Effector memory CD4-positive, alpha-beta T cell (primary cell): ENCODE data around the gene CDK13.
"Not testable (repeated sequence)": the region's sequence is repeated elsewhere in the genome, so short reads cannot be mapped to it uniquely, and the experiment has no call there.

Source experiments
- DNase-seq, 3 donors: peaks; one replicate each; pipeline ENCODE4 v3.0.0-alpha.2; 2020
- H3K27ac ChIP-seq: 2 replicates; pipeline ENCODE4 v1.7.0; 2013; ENCODE audit warnings: mild to moderate bottlenecking, low read length, moderate library complexity; ENCODE audit not compliant: insufficient read depth, poor library complexity, severe bottlenecking
- H3K27me3 ChIP-seq: replicated peaks from 2 replicates; pipeline ENCODE4 v1.7.0; 2013; ENCODE audit warnings: mild to moderate bottlenecking, low read length; ENCODE audit not compliant: insufficient read depth, control insufficient read depth, poor library complexity, severe bottlenecking
- H3K36me3 ChIP-seq: 2 replicates; pipeline ENCODE4 v1.7.0; 2013; ENCODE audit warnings: mild to moderate bottlenecking, low read length, moderate library complexity; ENCODE audit not compliant: control insufficient read depth, insufficient read depth
- H3K4me1 ChIP-seq: 2 replicates; pipeline ENCODE4 v1.7.0; 2013; ENCODE audit warnings: low read length, mild to moderate bottlenecking; ENCODE audit not compliant: control insufficient read depth, insufficient read depth, poor library complexity, severe bottlenecking
- H3K4me3 ChIP-seq: 2 replicates; pipeline ENCODE4 v1.7.0; 2013; ENCODE audit warnings: low read length, low read depth, mild to moderate bottlenecking; ENCODE audit not compliant: insufficient read depth, poor library complexity, severe bottlenecking
- H3K9me3 ChIP-seq: 2 replicates; pipeline ENCODE4 v1.7.0; 2013; ENCODE audit warnings: mild to moderate bottlenecking, low read length, moderate library complexity; ENCODE audit not compliant: control insufficient read depth
- total RNA-seq, 3 donors: gene quantifications; one replicate each; lab custom pipeline; 2026; lab: John Stamatoyannopoulos, UW

The CDK13 gene
- 217 to 288 (median 245) reads per million in 3 donors for total RNA-seq

DNA sequence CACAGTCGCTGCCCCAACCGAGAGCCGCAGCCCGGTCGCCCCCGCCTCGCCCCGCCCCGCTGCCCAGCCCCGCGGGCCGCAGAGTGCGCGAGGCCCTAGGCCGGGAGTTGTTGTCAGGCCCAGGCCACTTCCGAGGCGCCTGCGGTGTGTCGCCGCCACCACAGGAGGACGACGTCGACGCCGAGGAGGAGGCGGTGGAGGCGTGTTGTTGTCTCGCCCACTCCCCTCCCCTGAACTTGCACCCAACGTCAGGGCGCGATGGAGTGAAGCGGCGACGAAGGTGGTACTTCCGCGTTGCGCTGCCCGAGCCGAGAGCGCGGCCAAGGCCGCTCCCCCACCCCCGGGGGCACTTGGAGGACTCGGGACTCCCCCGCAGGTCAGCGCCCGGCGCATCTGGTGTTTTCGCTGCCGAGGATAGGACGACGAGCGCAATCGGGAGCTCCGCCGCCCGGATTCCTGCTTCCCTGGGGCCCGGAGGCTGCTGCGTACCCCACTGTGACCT, at the start of gene CDK13:
CDK13 (plus strand) TSS at position 286 of the 502 bp plus-strand sequence. CDS start 386 bp downstream, outside the sequence.
- H3K27ac ChIP-seq = peak within 1 kb of the TSS; percentile 98
- DNase-seq = peak; percentile 90 to 93 (median 93)

DNA sequence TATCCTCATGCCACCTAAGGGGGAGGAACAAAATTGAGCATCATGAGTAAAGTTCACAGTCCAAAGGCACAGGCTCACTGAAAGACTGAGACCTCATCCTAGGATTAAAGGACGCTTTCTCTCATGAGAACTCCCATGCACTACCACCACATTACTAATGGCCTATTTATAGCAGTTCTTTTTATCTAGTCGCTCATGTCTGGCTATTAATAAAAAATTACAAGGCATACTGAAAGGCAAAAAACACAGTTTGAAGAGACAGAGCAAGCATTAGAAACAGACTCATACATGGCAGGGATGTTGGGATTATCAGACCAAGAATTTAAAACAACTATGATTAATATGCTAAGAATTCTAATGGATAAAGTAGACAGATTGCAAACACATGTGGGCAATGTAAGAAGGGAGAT, 46.0 kb upstream of the CDK13 start:
- Histone ChIP-seq H3K9me3 (no peaks in the 10 kb centered on the region), H3K4me1 (no peaks in the 10 kb centered on the region), H3K4me3 (no peak overlapping the region), H3K27me3 (no peaks in the 10 kb centered on the region), H3K27ac (no peak overlapping the region), H3K36me3 (no peaks in the 10 kb centered on the region)
- no peak for DNase-seq

More for the DNA sequence above, at the start of gene CDK13:
- Histone ChIP-seq H3K9me3 (no peaks in the 10 kb centered on the region), H3K27me3 (no peaks in the 10 kb centered on the region), H3K4me1 (peaks cover 25% of the 10 kb centered on the region), H3K4me3 (peak within 1 kb of the TSS; percentile 97), H3K36me3 (no peaks in the 10 kb centered on the region)

DNA sequence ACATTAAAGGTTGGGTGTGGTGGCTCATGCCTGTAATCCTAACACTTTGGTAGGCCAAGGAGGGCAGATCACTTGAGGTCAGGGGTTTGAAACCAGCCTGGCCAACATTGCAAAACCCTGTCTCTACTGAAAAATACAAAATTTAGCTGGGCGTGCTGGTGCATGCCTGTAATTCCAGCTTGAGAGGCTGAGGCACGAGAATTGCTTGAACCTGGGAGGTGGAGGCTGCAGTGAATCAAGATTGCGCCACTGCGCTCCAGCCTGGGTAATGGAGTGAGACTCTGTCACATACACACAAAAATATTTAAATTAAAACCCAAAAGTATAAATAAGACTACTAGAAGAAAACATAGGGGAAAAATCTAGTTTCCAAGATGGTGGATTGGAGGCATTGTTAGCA, 41.9 kb upstream of the CDK13 start:
- DNase-seq = no peak
- Histone ChIP-seq H3K27ac (no peak overlapping the region), H3K27me3 (no peaks in the 10 kb centered on the region), H3K36me3 (no peaks in the 10 kb centered on the region), H3K9me3 (no peaks in the 10 kb centered on the region), H3K4me3 (no peak overlapping the region), H3K4me1 (no peaks in the 10 kb centered on the region)

DNA sequence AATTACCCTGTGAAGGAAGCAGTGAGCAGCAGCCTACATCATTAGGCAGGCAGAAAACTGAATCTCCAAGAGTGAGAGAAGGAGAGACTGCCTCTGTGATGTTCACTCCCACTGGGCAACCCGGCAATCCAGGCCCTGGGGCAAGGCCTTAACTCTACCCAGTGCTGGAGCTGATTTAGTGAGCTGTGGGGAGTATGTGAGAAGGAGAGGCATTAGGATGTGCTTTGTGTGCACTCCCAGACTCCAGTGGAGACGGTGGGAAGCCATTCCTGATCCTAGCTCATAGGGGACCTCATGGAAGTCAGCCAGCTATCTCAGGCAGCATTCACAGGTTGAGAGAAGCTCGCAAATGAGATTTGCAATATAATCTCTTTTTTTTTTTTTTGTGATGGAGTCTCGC, 41.1 kb upstream of the CDK13 start:
- Histone ChIP-seq H3K27me3 (no peaks in the 10 kb centered on the region), H3K9me3 (no peaks in the 10 kb centered on the region), H3K36me3 (no peaks in the 10 kb centered on the region), H3K4me3 (no peak overlapping the region), H3K27ac (no peak overlapping the region), H3K4me1 (no peaks in the 10 kb centered on the region)
- no peak for DNase-seq

DNA sequence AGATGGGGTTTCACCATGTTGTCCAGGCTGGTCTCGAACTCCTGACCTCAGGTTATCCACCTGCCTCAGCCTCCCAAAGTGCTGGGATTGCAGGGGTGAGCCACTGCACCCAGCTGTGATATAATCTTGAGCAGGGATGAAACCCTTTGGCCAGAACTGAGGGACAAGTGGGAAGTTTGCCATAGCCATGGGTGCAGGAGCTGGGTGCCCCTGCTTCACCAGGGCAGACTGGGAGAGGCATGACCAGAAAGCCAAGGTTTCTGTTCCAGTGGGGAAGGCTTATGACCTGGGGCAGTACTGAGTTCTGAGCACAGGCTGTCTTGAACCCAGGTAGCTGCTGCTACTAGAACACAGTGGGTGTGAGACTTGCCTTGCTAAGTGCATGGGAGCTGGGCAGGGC, 40.5 kb upstream of the CDK13 start:
- Histone ChIP-seq H3K27me3 (no peaks in the 10 kb centered on the region), H3K36me3 (no peaks in the 10 kb centered on the region), H3K9me3 (no peaks in the 10 kb centered on the region), H3K4me3 (no peak overlapping the region), H3K27ac (no peak overlapping the region), H3K4me1 (no peaks in the 10 kb centered on the region)
- DNase-seq = no peak

DNA sequence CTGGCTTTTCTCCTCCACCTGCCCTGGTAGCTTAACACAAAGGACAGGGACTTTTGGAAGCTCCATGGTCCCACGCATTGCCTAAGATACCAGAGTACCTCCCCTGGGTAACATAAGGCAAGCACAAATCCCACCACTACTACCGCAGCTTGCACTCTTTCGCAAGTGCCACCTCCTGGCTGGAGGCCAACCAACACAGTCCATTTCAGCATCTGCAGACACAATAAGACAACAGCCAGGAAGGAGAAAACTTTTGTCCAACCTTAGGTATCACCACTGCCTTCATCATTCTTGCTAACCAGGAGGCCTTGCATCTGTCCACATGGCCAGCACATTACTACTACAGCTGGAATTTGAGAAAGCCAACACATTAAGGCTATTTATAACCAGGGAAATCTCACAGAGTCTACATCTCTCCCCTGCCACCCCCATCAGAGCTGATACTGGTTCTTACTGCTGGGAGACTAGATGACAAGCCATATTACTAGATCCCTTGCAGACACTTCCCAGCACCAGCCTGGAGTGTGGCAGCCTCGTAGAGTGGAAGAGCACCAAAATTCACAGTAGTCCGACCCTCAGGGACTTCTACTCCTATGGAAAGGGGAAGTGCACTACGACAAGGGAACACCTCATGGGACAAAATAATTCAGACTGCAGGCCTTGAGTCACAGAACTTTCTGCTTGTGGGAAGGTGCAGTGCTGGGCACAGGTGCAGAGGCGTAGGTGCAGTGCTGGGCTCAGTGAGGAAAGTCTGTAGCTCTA, 39.8 kb upstream of the CDK13 start:
- Histone ChIP-seq H3K4me1 (no peaks in the 10 kb centered on the region), H3K27me3 (no peaks in the 10 kb centered on the region), H3K4me3 (no peak overlapping the region), H3K27ac (no peak overlapping the region), H3K36me3 (no peaks in the 10 kb centered on the region), H3K9me3 (no peaks in the 10 kb centered on the region)
- no peak for DNase-seq

DNA sequence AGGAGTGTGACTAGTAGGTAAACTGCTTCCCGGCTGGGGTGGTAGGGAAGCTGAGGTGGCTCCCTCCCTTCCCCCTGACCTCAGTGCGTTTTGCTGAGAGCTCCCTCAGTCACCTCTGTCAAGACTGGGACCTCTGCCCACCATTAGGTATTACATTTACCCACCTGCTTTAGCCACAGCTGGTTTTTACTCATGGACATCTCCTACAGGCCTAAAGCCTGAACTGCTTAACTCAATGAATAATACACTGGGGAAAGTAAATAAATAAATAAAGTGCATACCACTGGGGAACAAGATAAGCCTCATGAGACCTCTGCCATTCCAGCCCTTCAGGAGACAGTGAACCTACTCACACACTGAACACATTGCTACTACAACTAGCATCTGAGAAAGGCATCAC, 38.9 kb upstream of the CDK13 start:
- DNase-seq = no peak
- Histone ChIP-seq H3K36me3 (no peaks in the 10 kb centered on the region), H3K27me3 (no peaks in the 10 kb centered on the region), H3K4me1 (no peaks in the 10 kb centered on the region), H3K27ac (no peak overlapping the region), H3K4me3 (no peak overlapping the region), H3K9me3 (no peaks in the 10 kb centered on the region)

DNA sequence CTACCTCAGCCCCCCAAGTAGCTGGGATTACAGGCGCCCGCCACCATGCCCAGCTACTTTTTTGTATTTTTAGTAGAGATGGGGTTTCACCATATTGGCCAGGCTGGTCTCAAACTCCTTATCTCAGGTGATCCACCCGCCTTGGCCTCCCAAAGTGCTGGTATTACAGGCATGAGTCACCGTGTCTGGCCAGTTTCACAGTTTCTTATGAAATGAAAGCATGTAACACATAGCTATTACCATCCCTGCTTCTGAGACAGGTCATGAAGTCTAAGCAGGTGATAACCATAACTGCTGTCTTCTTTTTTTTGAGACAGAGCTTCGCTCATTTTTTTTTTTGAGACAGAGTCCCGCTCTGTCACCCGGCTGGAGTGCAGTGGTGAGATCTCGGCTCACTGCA, 34.2 kb upstream of the CDK13 start:
- not testable (repeated sequence) for H3K4me1 ChIP-seq, H3K9me3 ChIP-seq, DNase-seq, H3K4me3 ChIP-seq, H3K36me3 ChIP-seq, H3K27me3 ChIP-seq, H3K27ac ChIP-seq

DNA sequence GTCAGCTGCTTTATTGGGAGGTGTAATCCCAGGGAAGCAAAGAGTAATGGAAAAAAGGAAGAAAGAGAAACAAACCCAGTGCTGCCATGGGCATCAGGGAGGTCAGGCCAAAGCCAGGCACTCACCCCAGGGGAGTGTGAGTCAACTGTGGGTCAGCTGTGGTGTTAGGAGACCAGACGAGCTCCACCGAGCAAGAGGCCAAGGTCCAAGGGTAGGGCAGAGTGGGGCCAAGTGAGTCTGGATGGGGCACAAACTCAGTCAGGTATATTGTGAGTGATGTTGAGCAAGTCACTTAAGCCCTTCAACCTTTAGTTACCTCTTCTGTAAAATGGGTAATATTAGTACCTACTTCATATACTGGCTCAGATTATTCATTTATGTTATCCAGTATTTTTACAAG, 30.4 kb upstream of the CDK13 start:
- Histone ChIP-seq H3K4me3 (no peak overlapping the region), H3K27me3 (no peaks in the 10 kb centered on the region), H3K36me3 (no peaks in the 10 kb centered on the region), H3K4me1 (no peaks in the 10 kb centered on the region), H3K27ac (no peak overlapping the region), H3K9me3 (no peaks in the 10 kb centered on the region)
- DNase-seq = no peak

DNA sequence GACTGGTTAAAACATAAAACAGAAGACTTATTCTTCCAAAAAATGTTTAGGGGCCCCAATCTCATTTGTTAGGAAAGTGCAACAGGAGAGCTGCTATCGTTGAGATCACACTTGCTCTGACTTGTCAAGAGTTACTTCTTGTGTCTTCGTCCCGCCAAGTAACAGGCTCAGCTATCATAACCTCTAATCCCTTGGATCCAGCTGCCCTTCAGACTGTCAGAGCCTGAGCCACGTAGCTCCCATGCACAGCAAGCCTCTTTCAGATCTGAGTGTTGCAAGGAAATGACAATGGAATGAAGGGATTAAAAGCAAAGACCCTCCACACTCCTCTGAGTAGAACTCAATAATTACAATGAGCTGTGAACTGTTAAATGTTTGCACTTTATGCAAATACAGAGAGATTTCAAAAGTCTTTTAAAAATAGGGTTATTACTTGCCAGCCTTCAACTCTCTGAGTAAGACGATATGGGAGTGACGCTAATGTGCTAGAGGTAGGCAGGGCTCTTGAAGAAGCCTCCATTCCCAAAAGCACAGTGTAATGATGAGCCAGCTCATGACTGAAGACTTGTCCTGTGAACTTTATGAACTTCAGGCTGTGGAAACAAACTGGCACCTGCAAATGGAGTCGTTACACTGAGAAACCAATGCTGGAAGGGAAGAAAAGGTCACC, 28.4 kb upstream of the CDK13 start:
- Histone ChIP-seq H3K9me3 (no peaks in the 10 kb centered on the region), H3K4me3 (no peak overlapping the region), H3K36me3 (no peaks in the 10 kb centered on the region), H3K4me1 (no peaks in the 10 kb centered on the region), H3K27me3 (no peaks in the 10 kb centered on the region), H3K27ac (no peak overlapping the region)
- no peak for DNase-seq
